HG02884 (cell line): ENCODE data around the gene CAMKMT.

Experiments
- ATAC-seq: cut with Tn5 transposase; IDR thresholded peaks from one replicate; pipeline ENCODE4 v1.9.1; 2021; ENCODE audit warnings: mild to moderate bottlenecking, moderate library complexity; ENCODE audit not compliant: unreplicated experiment

Gene CAMKMT

DNA sequence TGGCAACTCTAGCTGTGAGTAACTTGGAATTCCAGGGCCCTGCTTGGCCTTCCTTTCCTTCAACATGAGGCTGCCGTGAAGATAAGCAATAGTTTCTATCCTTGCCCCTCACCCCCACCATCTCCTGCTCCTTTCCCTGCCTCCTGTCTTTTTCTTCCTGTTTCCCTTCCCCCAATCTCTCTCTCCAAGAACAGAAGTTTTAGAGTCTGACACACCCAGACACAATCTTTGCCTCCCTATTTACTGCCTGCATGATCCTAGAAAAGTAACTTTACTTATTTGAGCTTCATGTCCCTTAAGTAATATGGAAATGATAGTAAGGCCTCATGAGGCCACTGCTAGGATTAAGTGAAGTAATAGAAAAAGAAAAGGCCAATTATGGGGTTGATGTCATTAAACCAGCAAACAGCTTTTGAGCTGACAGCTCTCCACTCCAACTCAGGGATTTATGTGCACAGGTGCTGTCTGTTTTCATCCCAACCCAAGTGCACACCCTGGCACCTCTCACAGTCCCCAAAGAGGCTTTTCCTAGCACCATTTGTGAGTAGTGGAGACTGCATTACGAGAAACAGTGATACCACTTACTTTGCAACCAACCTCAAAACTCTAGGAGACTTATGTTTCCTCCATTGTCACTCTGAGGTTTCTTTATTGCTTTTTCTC, 456.1 kb downstream of the CAMKMT start:
- ATAC-seq = no peak

- ATAC-seq = no peak
Measured at GRCh38 chr2:44819061-44819460, 457.3 kb downstream of the CAMKMT start.

- no peak for ATAC-seq
Measured at GRCh38 chr2:44821500-44821899, 459.8 kb downstream of the CAMKMT start.

GRCh38 chr2:44822174-44822573, 460.4 kb downstream of the CAMKMT start:
- no peak for ATAC-seq
